Mesodermal cell (in vitro differentiated cells): ENCODE results near the gene PRPF31.

ENCODE experiments used
- H3K27ac ChIP-seq: 2 replicates; pipeline ENCODE4 v1.7.0; 2013; ENCODE audit warnings: mild to moderate bottlenecking, low read depth, low read length, moderate library complexity; ENCODE audit not compliant: severe bottlenecking
- H3K36me3 ChIP-seq: 2 replicates; pipeline ENCODE4 v1.7.1; 2013; ENCODE audit warnings: mild to moderate bottlenecking, low read length, moderate library complexity; ENCODE audit not compliant: control insufficient read depth, insufficient read depth
- H3K4me1 ChIP-seq: one replicate; pipeline ENCODE4 v1.7.1; 2013; ENCODE audit warnings: mild to moderate bottlenecking, low read length; ENCODE audit not compliant: insufficient read depth, control insufficient read depth, poor library complexity, severe bottlenecking
- H3K4me3 ChIP-seq: 2 replicates; pipeline ENCODE4 v1.7.0; 2013; ENCODE audit warnings: low read length, control low read depth, mild to moderate bottlenecking; ENCODE audit not compliant: insufficient read depth, poor library complexity, severe bottlenecking; ENCODE audit errors: extremely low read depth
- H3K9me3 ChIP-seq: 2 replicates; pipeline ENCODE4 v1.7.1; 2013; ENCODE audit warnings: mild to moderate bottlenecking, low read length, moderate library complexity; ENCODE audit not compliant: control insufficient read depth
- WGBS, 2 experiments: methylation state at CpG; one replicate each; pipeline ENCODE4 v1.1.5; 2013; ENCODE audit warnings: missing lambda C conversion rate in 2 of 2; ENCODE audit not compliant: insufficient coverage in 2 of 2; 5-methylcytosine and 5-hydroxymethylcytosine counted together

PRPF31 gene

DNA sequence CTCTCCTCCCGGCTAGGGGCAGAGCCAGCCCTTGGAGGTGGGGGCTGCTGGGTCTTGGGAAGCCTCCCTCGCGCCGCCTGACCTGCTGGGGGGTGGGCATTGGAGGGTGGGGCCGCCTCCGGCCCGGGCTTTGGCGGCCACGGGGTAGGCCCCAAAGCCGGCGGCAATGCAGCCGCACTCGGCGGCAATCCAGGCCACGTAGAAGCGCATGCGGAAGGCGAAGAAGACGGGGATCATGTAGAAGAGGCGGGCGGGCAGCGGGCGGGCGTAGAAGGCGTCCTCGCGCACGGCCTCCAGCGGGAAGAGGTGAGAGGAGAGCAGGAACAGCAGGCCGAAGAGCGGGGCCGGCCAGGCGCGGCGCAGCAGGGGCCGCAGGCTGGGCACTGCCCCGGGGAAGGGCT lies 65.1 kb downstream of the PRPF31 start:
- H3K9me3 ChIP-seq = no peaks in the 10 kb centered on the region
- no peak overlapping the region for H3K4me3 ChIP-seq
- H3K27ac ChIP-seq = peak overlapping the region; percentile 59
- H3K4me1 ChIP-seq = no peaks in the 10 kb centered on the region
- WGBS, 2 experiments = 95% methylated on average over 36 of the region's 37 CpGs
- H3K36me3 ChIP-seq = peaks cover 87% of the 10 kb centered on the region
